HG03025 (cell line): ENCODE measurements around the gene TM4SF1.

Experiments used
- ATAC-seq: cut with Tn5 transposase; IDR thresholded peaks from one replicate; pipeline ENCODE4 v1.9.1; 2021; ENCODE audit warnings: mild to moderate bottlenecking, moderate library complexity; ENCODE audit not compliant: unreplicated experiment, low FRiP score

TM4SF1 gene

GRCh38 chr3:149377408-149378364, at the start of gene TM4SF1:
TM4SF1 (minus strand) TSS chr3:149377649; CDS start chr3:149377547, 102 bp downstream.
- ATAC-seq = no peak

- no peak for ATAC-seq
These were observed 48.9 kb upstream of the TM4SF1 start for GRCh38 chr3:149426325-149426724.

- no peak for ATAC-seq
These were observed 47.5 kb upstream of the TM4SF1 start for GRCh38 chr3:149424918-149425317.

GRCh38 chr3:149421764-149422163, 44.3 kb upstream of the TM4SF1 start:
- ATAC-seq = no peak

DNA sequence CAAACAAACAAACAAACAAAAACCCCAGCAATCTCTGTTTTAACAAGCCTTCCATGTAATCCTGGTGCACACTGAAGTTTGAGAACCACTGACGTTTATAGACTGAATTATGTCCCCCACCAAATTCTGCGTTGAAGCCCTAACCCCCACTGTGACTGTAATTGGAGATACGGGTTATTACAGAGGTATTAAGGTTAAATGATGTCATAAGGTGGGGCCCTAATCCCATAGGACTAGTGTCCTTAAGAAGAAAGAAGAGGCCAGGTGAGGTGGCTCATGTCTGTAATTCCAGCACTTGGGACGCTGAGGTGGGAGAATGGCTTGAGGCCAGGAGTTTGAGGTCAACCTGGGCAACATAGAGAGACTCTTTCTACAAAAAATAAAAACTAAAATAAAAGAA, 42.4 kb upstream of the TM4SF1 start:
- no peak for ATAC-seq

DNA sequence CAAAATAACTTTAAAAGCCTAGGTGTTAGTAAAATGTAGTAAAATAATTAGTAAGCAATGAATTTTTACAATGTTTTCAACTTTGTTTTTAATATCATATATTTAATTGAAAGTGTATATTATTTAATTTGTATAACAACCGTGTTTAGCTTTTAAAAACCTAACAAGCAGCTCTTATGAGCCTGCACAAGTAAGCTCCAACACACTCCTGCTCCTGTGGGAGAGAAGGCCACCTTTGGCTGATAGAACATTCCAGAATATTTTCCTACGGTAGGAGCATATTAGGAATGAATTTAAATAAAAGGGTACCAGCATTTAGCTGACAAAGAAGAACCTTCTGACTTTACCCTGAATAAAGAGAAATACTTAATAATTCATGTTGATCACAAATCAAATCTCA, 40.3 kb upstream of the TM4SF1 start:
- ATAC-seq = no peak

DNA sequence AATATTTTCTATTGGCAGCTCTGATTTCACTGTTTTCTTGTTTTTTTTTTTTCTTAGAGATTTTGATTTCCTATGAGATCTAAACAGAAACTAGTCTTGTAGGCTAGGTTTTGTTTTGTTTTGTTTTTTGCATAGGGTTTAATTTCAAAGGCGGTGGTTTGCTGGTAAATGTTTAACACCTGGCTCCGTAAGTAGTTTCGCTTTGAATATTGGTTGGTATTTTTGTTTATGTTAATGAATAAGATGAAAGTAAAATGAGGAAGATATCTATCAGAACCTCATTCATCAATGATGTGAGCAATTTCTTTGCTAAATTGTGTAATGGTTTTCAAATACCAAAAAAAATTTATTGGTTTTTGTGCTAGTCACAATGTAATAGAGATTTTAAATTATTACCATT, 39.7 kb upstream of the TM4SF1 start:
- no peak for ATAC-seq

DNA sequence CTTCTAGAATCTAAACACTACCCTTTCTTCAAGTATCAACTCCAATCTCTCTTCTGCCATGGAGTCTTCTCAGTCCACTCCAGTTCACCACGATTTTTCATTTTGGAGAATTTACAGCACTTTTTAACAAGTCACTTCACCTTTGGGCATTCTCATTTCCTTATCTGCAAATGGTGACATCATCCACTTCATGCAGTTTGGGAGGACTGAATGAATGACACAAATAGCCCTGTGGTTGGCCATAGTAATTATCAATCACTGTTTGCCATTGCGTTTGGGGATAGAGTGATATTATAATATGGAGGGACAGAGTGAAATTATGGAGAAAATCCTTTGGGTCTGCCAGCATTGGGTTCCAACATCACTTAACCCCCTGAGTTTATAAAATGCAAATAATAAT, 38.0 kb upstream of the TM4SF1 start:
- ATAC-seq = no peak

- no peak for ATAC-seq
These were observed 37.2 kb upstream of the TM4SF1 start for GRCh38 chr3:149414557-149415231.

GRCh38 chr3:149411583-149411982, 34.1 kb upstream of the TM4SF1 start:
- no peak for ATAC-seq

- no peak for ATAC-seq
These were observed 31.9 kb upstream of the TM4SF1 start for GRCh38 chr3:149409351-149409750.

DNA sequence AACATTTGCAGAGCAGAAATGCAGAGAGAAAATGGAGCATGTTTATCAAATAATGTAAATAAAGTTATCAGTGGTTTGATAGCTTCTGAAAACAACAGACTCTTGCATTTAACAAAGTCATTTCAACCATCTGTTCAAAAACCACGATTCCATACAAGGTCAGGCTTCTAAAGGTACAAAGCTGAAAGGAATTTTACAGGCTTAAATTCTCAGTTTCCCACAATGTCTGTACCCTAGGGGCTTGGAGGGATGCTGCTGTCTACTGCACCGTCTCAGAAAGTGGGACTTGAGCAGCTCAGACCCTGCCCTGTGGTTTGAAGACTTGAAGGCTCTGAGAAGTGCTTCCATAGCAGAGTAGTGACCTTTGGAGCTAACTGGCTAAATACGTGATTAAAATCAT, 30.4 kb upstream of the TM4SF1 start:
- ATAC-seq = no peak

GRCh38 chr3:149406244-149406752, 28.8 kb upstream of the TM4SF1 start:
- no peak for ATAC-seq

DNA sequence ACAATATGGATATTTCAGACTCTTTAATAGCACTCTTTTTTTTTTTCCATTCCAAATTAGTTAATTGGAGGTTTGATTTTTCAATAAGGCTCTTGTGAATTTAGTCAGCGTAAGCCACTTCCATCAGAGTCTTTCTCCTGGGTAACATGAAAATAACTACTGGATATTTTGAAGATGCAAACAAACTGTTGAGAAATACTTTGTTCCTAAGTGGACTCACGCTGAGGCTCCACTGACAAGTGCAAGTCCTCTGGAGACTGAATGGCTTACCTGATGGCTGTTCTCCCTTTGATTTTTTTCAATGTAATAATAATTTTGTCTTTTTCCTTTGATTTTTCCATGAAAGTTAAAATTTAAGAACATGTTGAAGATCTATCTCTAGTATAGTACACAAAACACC, 26.0 kb upstream of the TM4SF1 start:
- no peak for ATAC-seq

DNA sequence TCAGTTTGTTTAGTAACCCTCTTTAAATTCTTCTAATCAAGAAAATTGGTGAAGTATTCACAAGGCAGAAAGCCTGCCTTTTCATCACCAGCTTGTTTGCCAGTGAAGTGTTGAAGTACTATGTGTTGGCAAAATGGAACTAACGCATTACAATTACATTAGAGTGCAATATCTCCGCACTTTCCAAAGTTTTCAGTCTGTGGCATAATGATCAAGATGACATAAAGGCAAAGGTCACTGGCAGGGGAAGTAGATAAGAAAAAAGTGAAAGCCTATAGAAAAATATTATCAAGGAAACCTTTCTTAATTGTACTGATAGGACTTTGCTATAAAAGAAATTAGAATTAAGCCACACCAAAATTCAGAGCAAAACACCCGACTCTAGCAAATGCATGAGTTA, 25.0 kb upstream of the TM4SF1 start:
- no peak for ATAC-seq

GRCh38 chr3:149401926-149402310, 24.5 kb upstream of the TM4SF1 start:
- no peak for ATAC-seq

GRCh38 chr3:149401212-149401925, 23.9 kb upstream of the TM4SF1 start:
- no peak for ATAC-seq

DNA sequence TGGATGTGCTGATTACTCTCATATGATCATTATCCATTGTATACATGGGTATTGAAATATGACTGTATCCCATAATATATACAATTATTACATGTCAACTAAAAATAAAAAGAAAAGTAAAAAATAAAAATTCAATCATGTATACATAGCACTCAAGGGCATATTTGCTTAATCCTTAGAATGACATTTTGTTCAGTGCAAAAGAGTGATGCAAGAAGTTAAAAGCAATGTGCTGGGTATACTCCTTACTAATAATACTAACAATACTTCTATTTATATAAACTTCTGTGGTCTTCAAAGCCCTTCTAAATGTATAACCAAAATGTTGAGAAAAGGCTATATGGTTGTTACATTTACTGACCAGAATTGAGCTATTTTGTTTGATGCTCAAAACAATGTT, 23.2 kb upstream of the TM4SF1 start:
- no peak for ATAC-seq

DNA sequence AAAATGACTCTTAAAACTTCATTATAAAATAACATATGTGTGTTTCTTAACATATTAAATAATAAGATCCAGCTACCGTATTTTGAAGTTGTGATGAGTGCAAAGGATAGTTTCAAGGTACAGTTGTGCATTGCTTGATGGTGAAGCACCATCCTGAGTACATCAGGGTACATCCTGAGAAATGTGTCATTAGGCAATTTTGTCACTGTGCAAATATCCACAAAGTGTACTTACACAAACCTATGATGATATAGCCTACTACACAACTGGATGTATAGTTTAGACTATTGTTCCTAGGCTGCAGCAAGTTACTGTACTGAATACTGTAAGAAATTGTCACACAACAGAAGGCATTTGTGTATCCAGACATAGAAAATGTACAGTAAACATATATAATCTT, 20.8 kb upstream of the TM4SF1 start:
- ATAC-seq = no peak

- ATAC-seq = no peak
These were observed 20.1 kb upstream of the TM4SF1 start for GRCh38 chr3:149397528-149397927.

- ATAC-seq = no peak
These were observed 19.0 kb upstream of the TM4SF1 start for GRCh38 chr3:149396476-149396875.
